HFFc6 (cell line): ENCODE data around the gene DGKE. TPM values are rescaled to one million over a fixed set of nuclear protein-coding genes. Genes with fewer than 3 reads are reported as not detected.

Experiments
- DNase-seq: peaks from one replicate; pipeline ENCODE4 v3.0.0-alpha.2; 2018
- H3K27ac Mint-ChIP-seq: 2 replicates; pipeline ENCODE4 v1.8.0; 2020; ENCODE audit warnings: mild to moderate bottlenecking, mixed read lengths
- H3K27me3 Mint-ChIP-seq: 2 replicates; pipeline ENCODE4 v1.8.0; 2021; ENCODE audit warnings: mild to moderate bottlenecking, moderate library complexity, mixed read lengths; ENCODE audit not compliant: insufficient read depth
- H3K36me3 Mint-ChIP-seq: 2 replicates; pipeline ENCODE4 v1.8.0; 2021; ENCODE audit warnings: low read depth, mixed read lengths
- H3K4me1 Mint-ChIP-seq: 2 replicates; pipeline ENCODE4 v1.8.0; 2020; ENCODE audit warnings: low read depth, mixed read lengths
- H3K4me3 Mint-ChIP-seq: 2 replicates; pipeline ENCODE4 v1.8.0; 2020; ENCODE audit warnings: mild to moderate bottlenecking, moderate library complexity, mixed read lengths
- H3K9me3 Mint-ChIP-seq: 2 replicates; pipeline ENCODE4 v1.8.0; 2020; ENCODE audit warnings: mild to moderate bottlenecking, mixed read lengths
- total RNA-seq, 6 experiments: library from RNA; stranded (reverse); fragmentation: NEBNext Ultra II Directional; extraction: Animal tissue kit (Norgen Biotek cat#: 25700); gene quantifications; 2 replicates in 1 of 6; 3 replicates in 5 of 6; pipeline ENCODE4 v1.2.3, GENCODE V29; 2021
- TF ChIP-seq, protein P1 (sequence below): fragments of 200-600 bp; sonication (generic); IDR thresholded peaks from 2 replicates; pipeline ENCODE4 v1.5.0; 2021; ENCODE audit warnings: antibody characterized with exemption, mild to moderate bottlenecking

Gene DGKE
- total RNA-seq, 6 experiments from 2014 or later, result 5.9 to 9.3 (median 7.6) TPM

DNA sequence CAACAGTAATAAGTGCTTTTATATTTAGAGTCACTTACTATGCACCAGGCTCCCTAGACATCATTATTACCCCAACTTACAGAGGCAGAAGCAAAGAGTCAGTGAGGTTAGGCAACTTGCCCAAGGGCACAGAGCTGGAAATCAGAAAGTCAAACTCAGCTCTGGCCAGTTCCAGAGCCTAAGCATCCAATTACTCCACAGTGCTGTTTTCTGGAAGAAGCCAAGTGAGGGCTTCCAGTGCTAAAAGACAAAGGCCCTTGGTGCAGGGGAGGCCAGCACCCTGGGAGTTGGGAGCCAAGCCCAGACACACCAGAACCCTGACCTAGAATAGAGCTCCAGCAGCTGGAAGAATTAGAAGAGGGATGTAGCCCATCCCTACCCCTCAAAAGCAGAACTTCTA, 40.4 kb upstream of the DGKE start:
- Mint-ChIP-seq H3K4me1 (peaks cover 6% of the 10 kb centered on the region; the same call in 1 of the 2 replicates), H3K27me3 (peaks cover 11% of the 10 kb centered on the region), H3K27ac (no peak overlapping the region), H3K36me3 (peaks cover 18% of the 10 kb centered on the region), H3K9me3 (peaks cover 8% of the 10 kb centered on the region), H3K4me3 (no peak overlapping the region)
- TF ChIP-seq, protein P1, sequence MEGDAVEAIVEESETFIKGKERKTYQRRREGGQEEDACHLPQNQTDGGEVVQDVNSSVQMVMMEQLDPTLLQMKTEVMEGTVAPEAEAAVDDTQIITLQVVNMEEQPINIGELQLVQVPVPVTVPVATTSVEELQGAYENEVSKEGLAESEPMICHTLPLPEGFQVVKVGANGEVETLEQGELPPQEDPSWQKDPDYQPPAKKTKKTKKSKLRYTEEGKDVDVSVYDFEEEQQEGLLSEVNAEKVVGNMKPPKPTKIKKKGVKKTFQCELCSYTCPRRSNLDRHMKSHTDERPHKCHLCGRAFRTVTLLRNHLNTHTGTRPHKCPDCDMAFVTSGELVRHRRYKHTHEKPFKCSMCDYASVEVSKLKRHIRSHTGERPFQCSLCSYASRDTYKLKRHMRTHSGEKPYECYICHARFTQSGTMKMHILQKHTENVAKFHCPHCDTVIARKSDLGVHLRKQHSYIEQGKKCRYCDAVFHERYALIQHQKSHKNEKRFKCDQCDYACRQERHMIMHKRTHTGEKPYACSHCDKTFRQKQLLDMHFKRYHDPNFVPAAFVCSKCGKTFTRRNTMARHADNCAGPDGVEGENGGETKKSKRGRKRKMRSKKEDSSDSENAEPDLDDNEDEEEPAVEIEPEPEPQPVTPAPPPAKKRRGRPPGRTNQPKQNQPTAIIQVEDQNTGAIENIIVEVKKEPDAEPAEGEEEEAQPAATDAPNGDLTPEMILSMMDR, result no peak
- DNase-seq, result no peak

DNA sequence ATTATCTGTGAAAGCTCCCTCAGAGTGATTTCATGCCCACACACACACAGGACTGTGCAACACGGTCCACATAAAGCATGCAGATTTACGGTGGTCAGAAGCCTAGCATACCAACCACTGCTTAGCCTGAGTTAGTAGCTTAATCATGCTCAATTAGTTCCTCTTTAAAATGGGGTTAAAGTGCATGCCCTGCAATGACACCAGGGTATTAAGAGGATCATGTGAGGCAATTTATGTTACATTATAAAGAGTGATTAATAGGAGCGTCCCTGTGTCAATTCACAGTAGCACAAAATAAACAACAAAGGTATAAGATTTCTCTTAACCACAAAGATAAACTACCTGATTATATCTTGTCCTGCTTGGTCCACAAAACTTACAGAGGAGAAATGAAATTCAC, 40.0 kb upstream of the DGKE start:
- no peak overlapping the region for H3K4me3 Mint-ChIP-seq
- H3K4me1 Mint-ChIP-seq, result peaks cover 6% of the 10 kb centered on the region; the same call in 1 of the 2 replicates
- peaks cover 11% of the 10 kb centered on the region for H3K27me3 Mint-ChIP-seq
- peaks cover 18% of the 10 kb centered on the region for H3K36me3 Mint-ChIP-seq
- no peak overlapping the region for H3K27ac Mint-ChIP-seq
- DNase-seq, result no peak
- H3K9me3 Mint-ChIP-seq, result peaks cover 8% of the 10 kb centered on the region
- TF ChIP-seq, protein P1, result no peak

DNA sequence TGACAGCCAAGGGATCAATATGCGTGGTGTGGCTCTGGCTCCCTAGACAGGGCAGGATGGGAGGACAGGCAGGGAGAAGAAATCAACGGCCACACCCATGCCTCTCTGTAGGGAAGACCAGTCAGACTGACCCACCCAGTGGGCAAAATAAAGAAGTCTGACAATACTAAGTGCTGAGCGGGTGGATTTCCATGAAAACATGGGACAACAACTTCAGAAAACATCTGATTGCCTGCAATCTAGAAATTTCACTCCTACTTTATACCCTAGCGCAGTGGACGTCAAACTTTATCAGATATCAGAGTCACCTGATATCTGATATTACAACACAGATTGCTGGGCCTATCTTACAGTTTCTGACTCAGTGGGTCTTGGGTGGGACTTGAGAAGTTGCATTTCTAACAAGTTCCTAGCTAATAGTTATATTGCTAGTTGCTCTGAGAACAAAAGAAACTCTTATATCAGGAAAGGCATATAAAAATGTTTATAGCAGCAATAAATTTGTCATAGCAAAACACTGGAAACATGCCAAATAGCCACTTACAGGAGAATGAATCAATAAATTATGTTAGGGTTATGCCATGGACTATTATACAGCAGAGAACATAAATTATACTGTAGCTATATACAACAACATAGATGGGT, 38.6 kb upstream of the DGKE start:
- H3K4me3 Mint-ChIP-seq, result no peak overlapping the region
- peaks cover 6% of the 10 kb centered on the region; the same call in 1 of the 2 replicates for H3K4me1 Mint-ChIP-seq
- no peak for DNase-seq
- H3K36me3 Mint-ChIP-seq, result peaks cover 10% of the 10 kb centered on the region
- peaks cover 8% of the 10 kb centered on the region for H3K9me3 Mint-ChIP-seq
- H3K27ac Mint-ChIP-seq, result no peak overlapping the region
- TF ChIP-seq, protein P1, result no peak
- peaks cover 11% of the 10 kb centered on the region for H3K27me3 Mint-ChIP-seq

DNA sequence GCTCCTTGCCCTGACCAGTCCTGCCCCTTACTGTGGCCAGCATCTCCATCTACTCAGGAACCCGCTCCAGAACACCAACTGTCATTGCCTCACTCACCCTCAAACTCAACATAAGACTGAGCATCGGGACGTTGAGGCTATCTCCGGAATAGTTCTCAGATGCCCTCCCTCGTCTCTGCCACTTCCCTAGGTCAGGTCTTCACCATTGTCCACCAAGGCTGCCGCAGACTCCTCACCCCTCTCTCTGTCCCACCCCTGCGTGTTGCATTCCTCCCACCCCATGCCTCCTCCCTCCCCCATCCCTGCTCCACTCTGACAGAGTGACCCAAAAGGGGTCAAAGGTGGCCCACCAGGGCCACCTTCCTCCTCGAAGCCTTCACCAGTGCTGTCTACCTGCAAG, 37.4 kb upstream of the DGKE start:
- peaks cover 8% of the 10 kb centered on the region for H3K9me3 Mint-ChIP-seq
- DNase-seq, result no peak
- H3K4me3 Mint-ChIP-seq, result no peak overlapping the region
- H3K4me1 Mint-ChIP-seq, result peaks cover 6% of the 10 kb centered on the region; the same call in 1 of the 2 replicates
- H3K27ac Mint-ChIP-seq, result no peak overlapping the region
- H3K27me3 Mint-ChIP-seq, result peaks cover 13% of the 10 kb centered on the region
- TF ChIP-seq, protein P1, result no peak
- peaks cover 7% of the 10 kb centered on the region for H3K36me3 Mint-ChIP-seq

DNA sequence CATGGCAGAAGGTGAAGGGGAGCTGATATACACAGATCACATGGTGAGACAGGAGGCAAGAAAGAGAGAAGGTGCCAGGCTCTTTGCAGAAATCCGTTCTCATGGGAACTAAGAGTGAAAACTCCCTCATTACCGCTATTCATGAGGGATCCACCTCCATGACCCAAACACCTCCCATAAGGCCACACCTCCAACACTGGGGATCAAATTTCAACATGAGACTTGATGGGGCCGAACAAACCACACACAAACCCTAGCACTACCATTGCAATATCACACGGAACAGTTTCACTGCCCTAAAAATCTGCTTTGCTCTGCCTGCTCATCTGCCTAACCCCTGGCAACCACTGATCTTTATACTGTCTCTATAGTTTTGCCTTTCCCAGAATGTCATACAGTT, 35.0 kb upstream of the DGKE start:
- H3K9me3 Mint-ChIP-seq, result no peaks in the 10 kb centered on the region
- H3K27ac Mint-ChIP-seq, result no peak overlapping the region
- H3K27me3 Mint-ChIP-seq, result peaks cover 8% of the 10 kb centered on the region
- DNase-seq, result no peak
- TF ChIP-seq, protein P1, result no peak
- H3K4me3 Mint-ChIP-seq, result no peak overlapping the region
- no peaks in the 10 kb centered on the region; the same call in 1 of the 2 replicates for H3K4me1 Mint-ChIP-seq
- H3K36me3 Mint-ChIP-seq, result no peaks in the 10 kb centered on the region
